HTR-8/SVneo (cell line): Measurements from ENCODE around the gene EDAR.

Experiments
- DNase-seq: peaks from one replicate; pipeline ENCODE4 v3.0.0; 2011; ENCODE audit warnings: low spot score, mixed read lengths; ENCODE audit not compliant: insufficient read length
- FAIRE-seq: peaks from 2 replicates; lab custom pipeline; 2011; peaks lifted over from hg19 to GRCh38; lab: Jason Lieb, UNC

EDAR gene

DNA sequence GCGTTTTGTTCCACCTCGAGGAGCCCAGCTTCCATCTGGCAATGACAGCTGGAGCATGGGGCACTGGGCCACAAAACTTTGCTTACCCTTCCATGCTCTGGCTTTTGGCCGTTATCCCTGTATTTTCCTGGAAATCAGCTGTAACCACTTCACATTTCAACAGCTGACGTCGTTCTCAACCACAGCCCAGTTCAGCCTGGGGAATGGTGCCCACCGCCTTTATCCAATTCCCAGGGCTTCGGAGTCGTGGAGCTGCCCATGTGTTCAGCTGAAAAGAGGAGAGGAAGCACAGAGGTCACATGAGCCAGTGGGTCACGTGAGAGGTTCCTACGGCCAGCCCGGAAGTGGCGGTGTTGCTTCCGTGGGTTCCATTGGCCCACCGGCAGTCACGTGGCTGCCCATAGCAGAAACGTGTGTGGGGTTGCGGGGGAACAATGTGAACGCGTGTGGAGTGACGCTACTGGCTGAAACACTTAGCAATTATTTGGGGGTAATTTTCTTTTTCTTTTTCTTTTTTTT, 16.7 kb upstream of the EDAR start:
- DNase-seq: no peak
- no peak for FAIRE-seq

DNA sequence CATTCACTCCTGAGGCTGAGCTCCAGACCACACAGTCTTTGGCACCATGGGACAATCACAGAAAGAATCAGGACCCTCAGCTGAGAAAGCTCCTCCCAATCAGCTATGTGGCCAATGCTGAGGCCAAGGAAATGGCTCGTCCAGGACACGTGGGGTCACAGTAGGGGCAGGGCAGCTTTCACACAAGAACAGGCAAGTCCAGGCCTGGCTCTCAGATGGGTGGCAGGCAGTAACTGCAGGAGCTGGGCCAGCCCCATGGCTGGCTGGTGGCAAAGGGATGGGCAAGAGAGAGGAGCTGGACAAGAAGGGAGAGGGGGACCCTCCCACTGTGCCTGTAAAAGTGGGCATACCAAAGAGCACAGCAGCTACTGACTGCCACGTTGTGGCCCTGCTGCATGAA, 12.2 kb upstream of the EDAR start:
- no peak for DNase-seq
- FAIRE-seq: no peak

DNA sequence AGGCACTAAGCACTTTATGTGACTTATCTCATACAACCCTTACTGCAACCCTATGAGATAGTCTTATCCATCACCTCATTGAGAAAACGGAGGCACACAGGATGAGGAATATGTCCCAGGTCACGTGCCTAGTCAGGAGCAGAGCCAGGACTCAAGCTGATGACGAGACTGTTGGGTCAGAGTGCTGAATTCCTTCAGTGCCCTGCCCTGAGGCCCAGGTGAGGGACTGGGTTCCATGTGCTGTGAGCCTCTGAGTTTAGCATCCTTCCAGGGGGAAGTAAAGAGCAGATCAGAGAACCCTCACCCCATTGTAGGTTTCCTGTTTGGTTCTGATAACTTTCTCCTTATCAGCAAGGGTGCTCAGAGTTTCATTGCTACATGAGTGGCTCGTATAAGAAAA, 11.7 kb upstream of the EDAR start:
- FAIRE-seq: no peak
- DNase-seq: no peak

DNA sequence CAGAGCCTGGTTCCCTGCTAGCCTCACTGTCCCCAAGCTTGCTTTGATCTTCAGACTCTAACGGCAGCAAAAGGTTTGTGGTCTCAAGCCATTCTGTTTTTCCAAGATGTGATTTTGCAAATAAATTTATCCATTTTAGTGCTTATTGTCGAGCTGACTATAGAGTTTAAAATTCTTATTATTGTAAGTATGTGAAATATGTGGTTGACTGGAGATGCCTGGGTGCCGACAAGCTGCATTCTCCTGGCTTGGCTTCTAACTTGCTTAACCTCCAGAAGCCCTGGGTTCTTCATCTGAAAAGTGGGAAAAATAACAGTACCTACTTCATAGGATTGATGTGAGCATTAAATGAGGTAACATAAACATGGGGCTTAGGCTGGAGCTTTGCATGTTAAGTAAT, 9.9 kb upstream of the EDAR start:
- DNase-seq (no peak), FAIRE-seq (no peak)

DNA sequence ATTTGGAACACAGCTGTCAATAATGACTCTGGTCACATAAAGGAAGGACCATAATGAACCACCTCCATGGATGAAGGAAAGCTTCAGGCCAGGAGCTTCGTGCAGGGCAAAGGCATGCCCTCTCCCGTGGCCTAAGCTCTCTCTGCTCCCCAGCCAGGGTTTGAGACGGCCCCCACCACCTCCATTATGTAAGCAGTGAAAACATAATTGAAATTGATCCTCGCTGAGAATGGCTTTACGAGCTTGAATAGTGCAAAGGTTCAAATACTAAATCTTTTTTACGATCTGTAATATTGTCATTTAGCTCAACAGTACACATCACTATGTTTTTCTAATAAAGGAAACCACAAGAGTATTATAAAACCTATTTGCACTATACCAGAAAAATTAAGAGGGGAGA, 5.2 kb upstream of the EDAR start:
- FAIRE-seq: no peak

DNA sequence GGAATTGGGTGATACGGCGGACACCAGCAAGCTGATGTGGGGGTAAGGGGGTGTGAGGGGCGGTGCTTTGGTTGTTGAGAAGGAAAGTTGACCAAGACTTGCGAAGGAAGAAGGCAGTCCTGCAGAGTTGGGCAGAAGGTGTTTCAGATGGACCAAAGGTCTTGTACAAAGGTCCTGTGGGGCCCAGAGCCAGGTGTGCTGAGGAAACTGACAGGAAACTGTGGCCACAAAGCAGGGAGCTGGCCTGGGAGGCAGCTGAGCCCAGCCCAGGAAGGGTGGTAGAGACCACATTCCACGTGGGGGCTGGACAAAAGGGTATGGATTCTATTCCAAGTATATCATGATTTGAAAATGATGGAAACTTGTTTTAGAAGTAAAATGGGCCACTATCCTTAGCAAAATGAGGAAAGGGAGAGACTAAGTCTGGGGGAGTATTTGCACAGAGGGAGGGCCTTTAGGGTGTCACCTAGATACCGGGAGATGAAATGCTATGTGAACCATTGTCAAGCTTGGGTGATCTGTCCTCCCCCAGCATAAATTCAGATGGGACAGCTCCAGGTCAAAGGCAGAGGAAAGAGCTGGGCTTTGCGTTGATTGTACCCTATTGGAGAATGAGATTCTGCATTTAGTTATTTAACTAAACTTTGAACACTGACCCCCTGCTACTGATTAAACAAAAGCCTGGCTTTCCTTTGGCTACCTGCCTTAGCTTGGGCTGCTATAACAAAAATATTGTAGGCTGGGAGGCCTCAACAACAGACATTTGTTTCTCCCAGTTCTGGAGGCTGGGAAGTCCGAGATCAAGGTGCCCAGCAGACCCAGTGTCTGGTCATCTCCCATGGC, 4.3 kb upstream of the EDAR start:
- no peak for FAIRE-seq
- DNase-seq: no peak

More for the DNA sequence above, 5.2 kb upstream of the EDAR start:
- no peak for DNase-seq

DNA sequence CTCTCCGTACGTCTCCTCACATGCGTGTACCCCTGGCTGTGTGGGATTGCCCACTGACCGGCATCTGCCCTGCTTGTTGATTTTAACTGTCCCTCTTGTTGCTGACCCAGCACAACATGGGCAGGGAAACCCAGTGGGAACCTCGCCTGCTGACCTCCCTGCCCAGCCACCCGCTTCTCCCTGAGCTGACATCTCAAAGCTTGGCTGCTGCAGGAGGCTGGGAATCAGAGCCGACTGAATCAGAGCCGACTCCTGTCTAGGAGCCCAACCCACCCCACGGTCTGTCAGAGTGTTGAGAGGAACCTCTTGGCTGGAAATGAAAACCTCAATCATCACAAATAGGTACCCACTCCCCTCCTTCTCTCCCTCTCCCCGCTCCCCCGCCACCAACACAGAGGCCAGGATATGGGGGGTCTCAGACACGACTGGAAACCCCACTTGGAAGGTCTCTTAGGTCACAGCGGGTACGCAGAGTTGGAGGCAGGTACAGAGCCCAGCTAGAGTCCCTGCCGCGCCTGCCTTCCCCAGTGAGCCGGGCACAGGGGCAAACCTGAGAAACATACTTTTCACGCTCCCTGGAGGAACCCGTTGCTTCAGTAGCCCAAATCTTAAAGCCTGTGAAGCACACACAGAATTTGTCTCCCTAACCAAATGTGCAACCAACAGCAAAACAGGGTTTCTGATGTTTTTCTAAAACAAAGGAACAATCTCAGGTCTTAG, 784 bp downstream of the EDAR start:
- DNase-seq (no peak), FAIRE-seq (no peak)

DNA sequence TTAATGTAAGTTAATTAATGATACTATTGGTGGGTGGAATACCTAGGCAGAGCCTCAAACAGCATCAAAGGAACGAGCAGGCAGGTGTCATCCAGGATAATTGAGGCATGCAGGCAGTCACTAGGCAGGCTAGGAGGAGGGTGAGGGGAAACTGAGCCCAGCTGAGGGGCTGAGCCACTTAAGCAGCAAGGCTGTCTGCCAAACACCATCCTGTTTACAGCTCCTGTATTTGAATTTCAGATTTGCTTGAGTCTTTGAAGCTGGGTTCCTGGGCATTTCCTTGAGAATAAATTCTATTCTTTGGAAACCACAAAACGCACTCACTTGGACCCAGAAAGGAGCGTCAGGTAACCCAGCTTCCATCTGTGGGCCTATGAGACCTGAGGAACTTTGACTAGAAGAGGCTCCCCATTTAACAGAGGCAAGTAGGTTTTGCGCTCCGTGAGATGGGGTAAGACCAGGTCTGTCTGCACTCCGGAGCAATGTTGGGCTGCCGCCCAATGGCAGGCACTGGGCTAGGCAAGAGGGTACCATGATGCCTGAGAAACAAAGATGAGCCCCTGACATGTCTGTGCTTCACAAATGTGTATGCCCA, 2.0 kb downstream of the EDAR start:
- no peak for DNase-seq
- FAIRE-seq: no peak

DNA sequence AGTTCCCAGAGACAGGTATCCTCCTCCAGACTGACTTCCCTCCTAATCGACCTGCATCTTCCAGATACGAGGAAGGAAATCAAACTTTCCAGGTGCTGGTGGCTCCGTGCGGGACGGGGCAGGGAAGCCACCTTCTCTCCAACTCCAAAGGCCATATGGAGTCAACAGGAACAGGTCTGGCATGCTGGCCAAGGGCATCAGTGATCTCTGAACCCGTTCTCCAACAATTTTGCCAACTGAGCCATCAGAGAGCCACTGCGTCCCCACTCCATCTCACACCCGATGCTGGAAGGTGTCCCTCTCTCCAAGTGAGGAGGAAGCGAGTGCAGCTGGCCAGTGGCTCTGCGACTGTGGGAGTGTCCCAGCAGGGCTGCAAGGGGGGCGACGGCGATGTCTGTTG, 5.4 kb downstream of the EDAR start:
- no peak for FAIRE-seq
- DNase-seq: no peak

DNA sequence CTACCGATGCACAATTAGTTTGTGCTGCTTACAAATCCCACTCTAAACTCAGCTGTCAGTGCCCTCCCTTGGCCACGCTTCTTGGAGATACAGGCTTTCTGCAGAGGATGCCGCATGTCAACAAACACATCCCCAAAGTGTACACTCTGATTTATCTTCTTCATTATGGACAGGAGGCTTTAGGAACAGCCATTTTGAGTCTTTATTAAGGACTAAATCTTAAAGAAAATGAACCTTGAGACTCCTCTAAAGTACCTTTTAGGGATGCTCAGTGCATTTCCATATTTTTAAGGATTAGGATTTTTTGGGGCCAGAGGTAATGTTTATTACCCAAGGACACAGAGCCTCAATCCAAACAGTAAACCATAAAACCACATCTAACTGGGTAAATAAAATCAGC, 6.0 kb downstream of the EDAR start:
- DNase-seq (no peak), FAIRE-seq (no peak)

DNA sequence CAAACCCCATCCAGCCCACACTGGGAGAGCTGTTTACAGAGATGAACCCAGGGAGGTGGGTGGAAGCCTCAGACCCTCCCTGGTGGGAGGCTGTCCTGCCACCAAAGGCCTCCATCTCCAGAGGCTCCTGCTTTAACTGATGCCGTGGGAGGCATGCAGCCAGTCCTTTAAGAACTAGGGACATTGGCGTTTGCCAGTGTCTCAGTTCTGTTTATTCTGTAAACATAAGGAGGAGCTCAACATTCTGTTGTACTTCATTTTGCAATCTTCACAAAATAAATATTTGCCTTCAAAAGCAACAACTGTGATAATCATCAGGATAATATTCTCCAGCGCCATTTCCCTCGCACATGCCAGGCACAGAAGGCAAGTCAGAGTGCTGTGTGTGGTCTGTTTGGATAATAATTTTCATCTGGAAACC, 6.8 kb downstream of the EDAR start:
- DNase-seq (no peak), FAIRE-seq (no peak)

DNA sequence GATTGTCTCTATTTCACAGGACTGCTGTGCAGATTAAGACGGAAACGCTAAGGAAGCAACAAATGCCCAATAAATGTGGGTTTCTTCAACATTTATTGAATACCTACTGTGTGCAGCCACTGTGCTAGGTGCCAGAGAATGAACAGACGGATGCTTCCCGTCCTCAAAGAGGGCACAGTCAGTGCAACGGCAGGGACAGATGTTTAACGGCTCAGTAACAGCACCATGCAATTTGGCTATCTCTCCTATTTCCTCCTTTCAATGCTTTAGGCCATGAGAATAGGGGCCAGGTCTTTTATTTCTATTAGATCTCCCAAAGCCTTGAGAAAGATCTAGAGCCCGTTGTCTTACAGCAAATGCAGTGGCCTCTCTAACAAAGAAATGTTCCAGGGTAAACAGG, 7.2 kb downstream of the EDAR start:
- no peak for DNase-seq
- no peak for FAIRE-seq

DNA sequence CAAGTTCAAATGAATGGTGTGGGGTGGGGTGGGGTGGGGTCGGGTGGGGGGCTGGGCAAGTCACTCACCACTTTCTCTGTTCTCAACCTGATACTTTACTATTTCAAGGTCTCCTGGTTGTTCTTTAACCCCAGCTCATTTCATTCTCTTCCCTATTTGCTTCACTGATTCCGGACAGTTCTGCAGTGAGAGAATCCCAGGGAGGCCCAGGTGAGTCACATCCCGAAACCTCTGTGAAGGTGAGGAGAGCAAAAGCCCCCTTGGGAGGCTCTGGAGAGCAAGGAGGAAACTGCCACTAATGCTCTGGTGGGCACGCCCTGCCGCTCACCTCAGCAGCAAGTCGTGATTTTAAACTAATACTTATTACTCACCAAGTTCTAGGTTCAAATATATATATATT, 8.9 kb downstream of the EDAR start:
- FAIRE-seq: no peak
- DNase-seq: no peak

DNA sequence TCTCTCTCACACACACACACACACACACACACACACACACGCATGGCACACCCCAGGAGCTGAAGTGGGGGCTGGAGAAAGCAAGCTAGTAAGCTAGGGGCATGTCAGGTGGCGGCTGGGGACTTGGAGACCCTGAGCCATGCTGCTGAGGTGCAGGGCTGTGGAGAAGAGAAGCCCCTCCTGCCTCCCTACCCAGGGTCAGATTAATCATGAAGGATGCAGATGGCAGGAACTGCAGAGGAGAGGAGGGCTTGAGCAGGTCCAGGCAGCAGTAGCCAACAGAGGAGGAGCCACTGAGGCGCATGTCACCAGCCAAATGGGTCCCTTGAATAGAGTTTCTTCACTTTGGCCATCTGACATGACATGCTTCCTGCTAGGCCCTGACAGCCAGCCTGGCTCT, 9.6 kb downstream of the EDAR start:
- no peak for DNase-seq
- FAIRE-seq: no peak

DNA sequence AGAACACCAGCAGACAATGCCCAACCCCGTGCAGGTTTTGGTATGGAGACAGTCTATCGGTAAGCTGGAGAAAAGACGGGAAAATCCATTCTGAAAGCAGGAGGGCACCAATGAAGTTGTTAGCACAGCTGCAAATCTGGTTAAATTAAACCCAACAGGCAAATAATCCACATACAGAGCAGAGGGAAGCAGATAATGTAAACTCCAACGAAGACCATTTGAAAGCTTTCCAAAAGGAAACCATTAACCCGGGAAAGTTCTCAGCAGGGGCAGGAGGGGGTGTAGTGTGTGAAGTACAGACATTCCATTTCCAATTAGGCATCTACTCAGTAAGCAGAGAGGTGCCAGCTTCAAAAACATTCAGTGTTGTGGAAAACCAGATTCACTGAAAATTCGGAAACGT, 10.3 kb downstream of the EDAR start:
- no peak for DNase-seq
- no peak for FAIRE-seq

DNA sequence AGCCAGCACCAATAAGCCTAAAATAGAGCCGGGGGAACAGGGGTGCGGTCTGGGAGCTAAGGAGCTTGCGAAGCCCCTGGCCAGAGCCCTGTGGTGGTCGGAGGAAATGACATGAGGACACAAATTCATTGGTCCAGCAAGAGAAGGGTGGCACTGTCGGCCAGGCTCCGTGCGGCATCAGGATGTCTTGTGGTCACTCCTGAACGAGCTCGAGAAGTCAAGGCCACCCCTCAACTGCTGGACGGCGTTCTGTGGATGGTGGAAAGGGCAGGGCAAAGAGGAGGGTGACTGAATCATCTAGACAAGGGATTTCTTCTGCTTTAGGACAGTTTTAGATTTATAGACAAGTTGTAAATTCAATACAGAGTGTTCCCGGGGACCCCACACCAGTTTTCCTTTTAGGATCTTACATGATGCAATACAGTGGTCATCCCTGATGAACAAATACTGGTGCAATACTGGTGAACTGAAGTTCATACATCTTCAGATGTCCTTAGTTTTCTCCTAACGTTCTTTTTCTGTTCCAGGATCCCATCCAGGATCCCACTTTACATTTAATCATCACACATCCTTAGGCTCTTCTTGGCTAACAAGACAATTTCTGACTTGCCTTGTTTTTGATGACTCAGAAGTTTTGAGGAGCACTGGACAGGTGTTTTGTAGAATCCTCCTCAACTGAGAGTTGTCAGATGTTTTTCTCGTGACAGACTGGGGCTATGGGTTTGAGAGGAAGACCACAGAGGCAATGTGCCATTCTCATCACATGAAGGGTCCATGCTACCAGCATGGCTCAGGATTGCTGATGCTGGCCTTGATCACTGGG, 13.2 kb downstream of the EDAR start:
- FAIRE-seq: no peak
- DNase-seq: no peak

DNA sequence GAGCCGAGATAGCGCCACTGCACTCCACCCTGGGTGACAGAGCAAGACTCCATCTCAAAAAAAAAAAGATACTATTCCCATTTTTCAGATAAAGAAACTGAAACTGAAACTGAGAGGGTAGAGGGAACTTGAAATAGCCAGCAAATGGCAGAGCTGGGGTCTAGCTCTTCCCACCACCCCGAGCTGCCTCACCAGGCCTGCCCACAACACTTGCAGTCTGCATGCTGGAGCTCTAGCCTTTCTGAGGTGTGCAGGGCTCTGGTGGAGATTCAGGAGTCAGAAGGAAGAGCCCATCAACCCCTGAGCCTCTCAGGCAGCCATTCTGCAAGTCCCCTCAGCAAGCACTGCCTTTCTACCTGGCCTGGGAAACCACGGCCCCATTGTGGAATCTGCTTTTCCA, 14.3 kb downstream of the EDAR start:
- no peak for DNase-seq
- no peak for FAIRE-seq

DNA sequence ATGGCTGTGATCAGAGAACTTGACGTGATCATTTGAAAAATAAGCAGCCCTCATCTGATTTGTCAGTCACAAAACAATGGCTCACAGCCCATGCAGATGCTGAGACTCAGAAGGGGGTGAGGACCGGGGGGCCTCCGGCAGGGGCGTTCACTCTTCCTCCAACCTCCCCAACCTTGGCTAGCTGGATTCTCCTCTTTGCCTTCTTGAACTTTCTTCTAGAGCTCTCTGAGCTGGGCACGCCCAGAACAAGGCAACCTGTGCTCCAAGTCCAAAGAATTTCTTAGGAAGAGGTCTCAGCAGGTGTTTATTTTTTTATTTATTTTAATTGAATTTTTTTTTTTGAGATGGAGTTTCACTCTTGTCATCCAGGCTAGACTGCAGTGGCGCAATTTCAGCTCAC, 16.4 kb downstream of the EDAR start:
- no peak for FAIRE-seq

DNA sequence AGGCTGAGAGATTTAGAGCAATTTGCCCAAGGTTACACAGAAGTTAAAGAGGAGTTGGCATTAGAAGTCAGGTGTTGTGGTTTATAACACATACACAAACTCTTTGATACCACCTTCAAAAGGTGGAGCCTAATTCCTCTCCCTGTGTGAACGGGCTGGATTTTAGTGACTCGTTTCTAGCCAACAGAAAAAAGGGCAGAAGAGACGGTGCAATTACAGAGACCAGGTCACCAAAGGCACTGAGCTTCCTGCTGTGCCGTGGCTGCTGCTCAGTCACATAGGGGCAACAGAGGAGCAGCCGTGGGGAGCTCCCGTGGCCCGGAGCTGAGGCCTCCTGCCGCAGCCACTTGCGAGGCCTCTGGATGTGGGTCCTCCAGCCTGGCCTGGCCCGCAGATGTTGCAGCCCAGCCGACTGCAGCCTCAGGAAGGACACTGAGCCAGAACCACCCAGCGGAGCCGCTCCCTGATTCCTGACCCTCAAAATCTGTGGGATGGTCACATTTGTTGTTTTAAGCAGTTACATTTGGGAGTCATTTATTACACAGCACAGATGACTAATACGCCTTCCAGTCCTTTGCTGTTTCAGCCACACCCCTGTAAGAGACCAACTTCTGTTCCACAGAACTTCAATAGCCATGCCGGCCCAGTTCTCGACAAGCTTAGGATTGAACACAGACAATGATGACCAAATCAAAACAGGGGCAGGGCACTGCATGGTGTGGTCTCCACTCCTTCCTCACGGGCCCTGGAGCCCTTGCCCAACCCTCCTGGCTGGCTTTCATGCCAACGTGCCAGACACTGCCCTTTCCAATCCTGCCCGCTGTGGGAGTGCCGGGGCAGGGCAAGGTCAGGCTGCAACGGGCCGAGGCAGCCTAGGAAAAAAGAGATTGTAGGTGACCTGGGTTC, 17.1 kb downstream of the EDAR start:
- DNase-seq: no peak
- no peak for FAIRE-seq

More for the DNA sequence above, 16.4 kb downstream of the EDAR start:
- no peak for DNase-seq
